ENCODE results near the gene OR10P1. TPM values are rescaled to one million over a fixed set of nuclear protein-coding genes. Genes with fewer than 3 reads are reported as not detected.

Gene OR10P1
- total RNA-seq, 1 experiment from 2014 or later: not detected

DNA sequence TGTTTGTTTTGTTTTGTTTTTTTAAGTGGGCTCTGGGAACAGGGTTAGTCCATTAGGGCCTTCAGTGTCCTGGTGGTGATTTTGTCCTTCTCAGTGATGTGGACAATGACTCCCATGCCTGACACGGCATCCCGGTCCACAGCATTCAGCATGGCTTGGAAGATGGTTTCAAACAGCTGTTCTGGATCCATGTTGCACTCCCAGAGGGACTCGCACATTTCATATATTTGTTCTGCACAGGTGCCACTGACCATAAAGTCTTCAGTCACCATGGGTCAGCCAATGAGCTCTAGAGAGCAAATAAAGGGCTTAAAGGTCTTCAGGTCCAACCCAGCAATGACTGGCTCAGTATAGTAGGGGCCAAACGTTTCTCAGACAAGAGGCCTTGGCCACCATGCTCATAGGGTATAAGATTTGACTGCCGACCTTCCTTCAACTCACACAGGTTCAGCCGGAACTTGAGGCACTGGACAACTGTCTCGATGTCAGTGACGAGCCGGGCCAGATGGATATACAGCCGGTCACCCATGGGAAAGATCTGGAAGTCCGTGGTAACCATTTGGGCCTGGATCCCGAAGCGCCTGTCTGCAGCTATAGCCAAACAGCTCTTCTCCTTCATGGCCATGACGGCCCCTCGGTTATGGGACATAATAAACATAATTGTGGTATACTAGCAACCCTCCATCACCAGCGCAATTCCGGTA, 18.0 kb downstream of the OR10P1 start:
- no TSS peak for BruUV-seq (replicated peaks)
- Histone ChIP-seq H3F3A (ENCODE audit: low read length, unreplicated experiment) (no peaks in the 10 kb centered on the region), H3K9me2 (replicated peaks; ENCODE audit: low read length) (no peaks in the 10 kb centered on the region), H3K4me1 (ENCODE audit: insufficient read depth, low read length) (no peaks in the 10 kb centered on the region), H3K36me3 (ENCODE audit: low read depth, low read length) (no peaks in the 10 kb centered on the region), H3K9ac (ENCODE audit: low read length) (no peak overlapping the region), H3K79me2 (ENCODE audit: low read length) (no peaks in the 10 kb centered on the region), H4K20me1 (ENCODE audit: low read length) (no peaks in the 10 kb centered on the region), H3K9me3 (ENCODE audit: low read length) (no peaks in the 10 kb centered on the region), H3K4me3 (ENCODE audit: low read length) (no peak overlapping the region), H3K27ac (ENCODE audit: low read length) (no peak overlapping the region), H2AFZ (ENCODE audit: low read length) (no peak overlapping the region), H3K4me2 (ENCODE audit: low read length) (no peak overlapping the region), H3K27me3 (ENCODE audit: low read length) (no peaks in the 10 kb centered on the region)
- ATAC-seq (no peak), DNase-seq (no peak)
- ChIA-PET POLR2A (ENCODE audit: unreplicated experiment) (no interaction called here), CTCF (interaction anchor here (0.6 kb wide), 1 partner anchor 1275 kb away, joined by 3 read pairs; no protein-coding TSS in a partner anchor)
- no peak for TF ChIP-seq CTCF (conservative IDR thresholded peaks at IDR 0.05; ENCODE audit: low read depth, low read length)
- no peak for TF ChIP-seq EZH2 (IDR thresholded peaks at IDR 0.05; ENCODE audit: low read length, unreplicated experiment)
- no peak for TF ChIP-seq EZH2phosphoT487 (IDR thresholded peaks at IDR 0.05; ENCODE audit: borderline replicate concordance, low read length)
- intact Hi-C loops (cut with micrococcal nuclease): no loop called here

DNA sequence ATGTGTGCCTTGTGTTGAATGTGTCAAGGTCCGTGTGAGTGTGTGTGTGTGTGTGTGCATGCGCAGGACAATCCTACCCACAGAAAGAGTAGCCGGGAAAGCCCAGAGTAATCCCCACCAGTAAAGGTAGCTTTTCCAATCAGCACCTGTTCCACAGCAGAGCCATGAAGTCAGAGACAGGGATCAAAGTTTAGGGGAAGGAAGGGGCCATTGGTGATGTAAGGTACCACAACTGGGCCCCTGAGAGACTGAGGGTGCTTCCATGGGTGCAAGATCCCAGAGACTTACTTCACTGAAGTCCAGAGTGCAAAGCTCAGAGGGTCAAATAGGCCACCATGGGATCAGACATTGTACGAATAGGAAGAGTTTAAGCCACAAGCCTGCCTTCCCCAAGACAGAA, 20.5 kb downstream of the OR10P1 start:
- POLR2A ChIA-PET (ENCODE audit: unreplicated experiment): no interaction called here
- H3K79me2 ChIP-seq (ENCODE audit: low read length): no peaks in the 10 kb centered on the region

More for the DNA sequence above, 20.5 kb downstream of the OR10P1 start:
- H3F3A ChIP-seq (ENCODE audit: low read length, unreplicated experiment): no peaks in the 10 kb centered on the region
- no peaks in the 10 kb centered on the region for H3K9me3 ChIP-seq (ENCODE audit: low read length)
- H3K9me2 ChIP-seq (replicated peaks; ENCODE audit: low read length): no peaks in the 10 kb centered on the region
- no peak overlapping the region for H2AFZ ChIP-seq (ENCODE audit: low read length)
- H3K9ac ChIP-seq (ENCODE audit: low read length): no peak overlapping the region
- no peaks in the 10 kb centered on the region for H3K36me3 ChIP-seq (ENCODE audit: low read depth, low read length)
- no peak overlapping the region for H3K4me2 ChIP-seq (ENCODE audit: low read length)
- no peak overlapping the region for H3K4me3 ChIP-seq (ENCODE audit: low read length)
- no peaks in the 10 kb centered on the region for H3K4me1 ChIP-seq (ENCODE audit: insufficient read depth, low read length)
- no peak for DNase-seq
- no peak overlapping the region for H3K27ac ChIP-seq (ENCODE audit: low read length)
- no peaks in the 10 kb centered on the region for H4K20me1 ChIP-seq (ENCODE audit: low read length)
- no peak for ATAC-seq
- intact Hi-C loops (cut with micrococcal nuclease): no loop called here
- TF ChIP-seq CTCF (conservative IDR thresholded peaks at IDR 0.05; ENCODE audit: low read depth, low read length) (no peak), EZH2 (IDR thresholded peaks at IDR 0.05; ENCODE audit: low read length, unreplicated experiment) (no peak)
- no peaks in the 10 kb centered on the region for H3K27me3 ChIP-seq (ENCODE audit: low read length)
- CTCF ChIA-PET: interaction anchor here (1.1 kb wide), 1 partner anchor 81 kb away, joined by 4 read pairs; no protein-coding TSS in a partner anchor
- BruUV-seq (replicated peaks): no TSS peak
